Neutrophil (primary cell): ENCODE data around the gene CHTF8.

Source experiments
- H3K27ac ChIP-seq: fragments of 200-600 bp; sonication (generic); 2 replicates; pipeline ENCODE4 v1.5.1; 2016; ENCODE audit warnings: mild to moderate bottlenecking, moderate library complexity
- H3K27me3 ChIP-seq: fragments of 200-600 bp; sonication (generic); 2 replicates; pipeline ENCODE4 v1.6.0; 2016; ENCODE audit warnings: mild to moderate bottlenecking
- H3K36me3 ChIP-seq: fragments of 200-600 bp; sonication (generic); 2 replicates; pipeline ENCODE4 v1.5.1; 2017
- H3K4me1 ChIP-seq, 2 experiments: fragments of 200-600 bp in 1 of 2; sonication (generic) in 1 of 2; 1 replicate in 1 of 2; 2 replicates in 1 of 2; pipeline versions ENCODE4 v1.5.1 to v1.6.1; 2013 to 2016; ENCODE audit warnings: low read depth in 1 of 2, low read length in 1 of 2, mild to moderate bottlenecking in 1 of 2, moderate library complexity in 1 of 2; ENCODE audit not compliant: control insufficient read depth in 1 of 2, insufficient read depth in 1 of 2
- H3K4me3 ChIP-seq, 2 experiments: fragments of 200-600 bp in 1 of 2; sonication (generic) in 1 of 2; 1 replicate in 1 of 2; 2 replicates in 1 of 2; pipeline ENCODE4 v1.5.1; 2013 to 2016; ENCODE audit warnings: low read depth in 1 of 2, low read length in 1 of 2, mild to moderate bottlenecking in 1 of 2, moderate library complexity in 1 of 2
- H3K9me3 ChIP-seq: fragments of 200-600 bp; sonication (generic); 2 replicates; pipeline ENCODE4 v1.5.1; 2016
- CTCF ChIP-seq: fragments of 200-600 bp; sonication (generic); IDR thresholded peaks from 2 replicates; pipeline ENCODE4 v1.5.1; 2016; ENCODE audit warnings: antibody characterized with exemption

Gene CHTF8

GRCh38 chr16:69105501-69106361 lies 26.7 kb downstream of the CHTF8 start, which contains the start of gene HAS3:
HAS3 (plus strand) TSS chr16:69105653; CDS start chr16:69109396, 3,743 bp downstream.
- H3K4me3 ChIP-seq: peak within 1 kb of the TSS; percentile 4 to 8
- H3K36me3 ChIP-seq: peaks cover 17% of the 10 kb centered on the region
- H3K9me3 ChIP-seq: no peaks in the 10 kb centered on the region
- peaks cover 19 to 24% of the 10 kb centered on the region in 2 experiments for H3K4me1 ChIP-seq
- peaks cover 81% of the 10 kb centered on the region for H3K27me3 ChIP-seq
- TF ChIP-seq CTCF: no peak
- no peak within 1 kb of the TSS for H3K27ac ChIP-seq

- H3K4me3 ChIP-seq: no peak overlapping the region
- H3K36me3 ChIP-seq: no peaks in the 10 kb centered on the region
- H3K27me3 ChIP-seq: peaks cover 43% of the 10 kb centered on the region
- no peaks in the 10 kb centered on the region for H3K9me3 ChIP-seq
- H3K27ac ChIP-seq: no peak overlapping the region
- TF ChIP-seq CTCF: no peak
- H3K4me1 ChIP-seq: no peaks in the 10 kb centered on the region
These were observed 32.2 kb downstream of the CHTF8 start for GRCh38 chr16:69100071-69100691.

GRCh38 chr16:69095193-69095592 lies 37.2 kb downstream of the CHTF8 start:
- H3K27me3 ChIP-seq: peaks cover under 1% of the 10 kb centered on the region
- no peak for TF ChIP-seq CTCF

GRCh38 chr16:69094501-69094900 lies 37.9 kb downstream of the CHTF8 start:
- no peak overlapping the region for H3K27ac ChIP-seq
- H3K4me1 ChIP-seq: peaks cover 4 to 7% of the 10 kb centered on the region in 2 experiments
- no peaks in the 10 kb centered on the region for H3K27me3 ChIP-seq
- no peak for TF ChIP-seq CTCF
- no peaks in the 10 kb centered on the region for H3K36me3 ChIP-seq
- H3K4me3 ChIP-seq: no peak overlapping the region
- no peaks in the 10 kb centered on the region for H3K9me3 ChIP-seq

More at GRCh38 chr16:69095193-69095592, 37.2 kb downstream of the CHTF8 start:
- H3K27ac ChIP-seq: no peak overlapping the region
- peaks cover 0 to under 1% of the 10 kb centered on the region in 2 experiments for H3K4me1 ChIP-seq
- H3K36me3 ChIP-seq: no peaks in the 10 kb centered on the region
- no peak overlapping the region for H3K4me3 ChIP-seq
- H3K9me3 ChIP-seq: no peaks in the 10 kb centered on the region

- TF ChIP-seq CTCF: no peak
- no peaks in the 10 kb centered on the region for H3K9me3 ChIP-seq
- no peak overlapping the region for H3K4me3 ChIP-seq
These were observed 38.4 kb downstream of the CHTF8 start for GRCh38 chr16:69093974-69094373.

More at GRCh38 chr16:69093974-69094373, 38.4 kb downstream of the CHTF8 start:
- Histone ChIP-seq H3K27ac (no peak overlapping the region), H3K27me3 (no peaks in the 10 kb centered on the region), H3K36me3 (no peaks in the 10 kb centered on the region), H3K4me1 (peaks cover 6 to 10% of the 10 kb centered on the region in 2 experiments)
